ENCODE measurements around the gene HOXB2.

GRCh38 chr17:48562934-48563333 is 18.0 kb upstream of the HOXB2 start:
- no peak for TF ChIP-seq CTCF (conservative IDR thresholded peaks at IDR 0.05; ENCODE audit: low read length)
- no peak for TF ChIP-seq EZH2phosphoT487 (IDR thresholded peaks at IDR 0.05; ENCODE audit: borderline replicate concordance, low read depth, low read length)
